ENCODE data around the gene PDZD7. TPM values are rescaled to one million over a fixed set of nuclear protein-coding genes. Genes with fewer than 3 reads are reported as not detected.

PDZD7 gene
- total RNA-seq, 4 donors from 2014 or later = 0.84 to 2.4 (median 1.9) TPM

DNA sequence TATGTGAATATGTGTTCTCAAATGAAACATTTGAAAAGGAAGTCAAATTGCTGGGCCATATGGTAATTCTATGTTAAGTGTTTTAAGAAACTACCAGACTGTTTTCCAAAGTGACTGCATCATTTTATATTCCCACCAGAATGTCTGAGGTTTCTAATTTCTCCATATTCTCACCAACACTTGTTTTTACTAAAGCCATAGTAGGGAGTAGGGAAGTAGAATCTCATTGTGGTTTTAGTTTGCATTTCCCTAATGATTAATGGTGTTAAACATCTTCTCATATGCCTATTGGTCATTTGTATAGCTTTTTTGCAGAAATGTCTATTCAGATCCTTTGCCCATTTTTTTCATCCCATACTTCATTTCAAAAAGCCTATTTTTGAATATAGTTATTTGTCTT lies 70.7 kb downstream of the PDZD7 start:
- Histone ChIP-seq H3K4me3 (no peak overlapping the region), H3K9me3 (no peaks in the 10 kb centered on the region), H3K4me1 (no peaks in the 10 kb centered on the region), H3K36me3 (peaks cover 4 to 93% (median 24%) of the 10 kb centered on the region in 3 donors), H3K27me3 (no peaks in the 10 kb centered on the region), H3K27ac (no peak overlapping the region)
- TF ChIP-seq CTCF (IDR thresholded peaks at IDR 0.05) (no peak), EP300 (IDR thresholded peaks at IDR 0.05) (no peak), POLR2A (IDR thresholded peaks at IDR 0.05) (no peak)
- no peak for DNase-seq (ENCODE audit: low spot score in 2 of 2)

Small RNA genes lying within 50 kb of the gene (small RNA-seq; reads per million reads assigned to genes)
- not detected for gene MIR608

Other genes with a start within 250 kb of the PDZD7 start
- 10 to 100 TPM; 25.7 to 37.7 (median 29.7) TPM for gene SLF2, start 118.2 kb downstream of the PDZD7 start, total RNA-seq
- gene SEMA4G, start 61.6 kb downstream of the PDZD7 start, total RNA-seq = 1 to 10 TPM; 3.1 to 9.2 (median 5.3) TPM
- 100 to 1,000 TPM in 2 of 4 donors, 10 to 100 TPM in 2; 64.1 to 146 (median 99.5) TPM for gene MRPL43, start 43.6 kb downstream of the PDZD7 start, total RNA-seq
- 10 to 100 TPM in 1 of 4 donors, 1 to 10 TPM in 3; 5.0 to 11.4 (median 6.6) TPM for gene TWNK, start 43.6 kb downstream of the PDZD7 start, total RNA-seq
- gene LZTS2, start 31.3 kb downstream of the PDZD7 start, total RNA-seq = 100 to 1,000 TPM in 2 of 4 donors, 10 to 100 TPM in 2; 81.4 to 134 (median 98.7) TPM
- gene SFXN3, start 105 bp upstream of the PDZD7 start, total RNA-seq = 100 to 1,000 TPM in 2 of 4 donors, 10 to 100 TPM in 2; 77.4 to 181 (median 106) TPM
- 10 to 100 TPM in 1 of 4 donors, 1 to 10 TPM in 3; 4.0 to 13.5 (median 8.4) TPM for gene KAZALD1, start 30.9 kb upstream of the PDZD7 start, total RNA-seq
- gene TLX1, start 100.2 kb upstream of the PDZD7 start, total RNA-seq = not detected
- under 1 TPM in 1 of 4 donors, not detected in 3; 0.60 TPM for gene LBX1, start 198.3 kb upstream of the PDZD7 start, total RNA-seq